Stimulated activated CD8-positive, alpha-beta memory T cell treated with anti-CD3 and anti-CD28 coated beads, Interleukin-12 subunit alpha, Interleukin-12 subunit beta, amount 100 ng/mL, for 1 hour (primary cell): ENCODE results near the gene PLD1.
"Not testable (repeated sequence)": the region's sequence is repeated elsewhere in the genome, so short reads cannot be mapped to it uniquely, and the experiment has no call there.

Experiments used
- DNase-seq: peaks from one replicate; pipeline ENCODE4 v3.0.0-alpha.2; 2020; ENCODE audit warnings: low read depth

Gene PLD1

GRCh38 chr3:171809861-171810628, at the start of gene PLD1:
Gene PLD1, minus strand, starts transcription at chr3:171810483. Its CDS starts 72,432 bp downstream, at chr3:171738051.
- peak; percentile 11 for DNase-seq

- not testable (repeated sequence) for DNase-seq
Measured at GRCh38 chr3:171858770-171859169, 48.5 kb upstream of the PLD1 start.

- DNase-seq: no peak
Measured at GRCh38 chr3:171854649-171855305, 44.5 kb upstream of the PLD1 start.

GRCh38 chr3:171851660-171852058, 41.4 kb upstream of the PLD1 start:
- DNase-seq: no peak

- DNase-seq: no peak
Measured at GRCh38 chr3:171850960-171851659, 40.8 kb upstream of the PLD1 start.

- no peak for DNase-seq
Measured at GRCh38 chr3:171850320-171850959, 40.2 kb upstream of the PLD1 start.

GRCh38 chr3:171849617-171850319, 39.5 kb upstream of the PLD1 start:
- no peak for DNase-seq

GRCh38 chr3:171847595-171848259, 37.4 kb upstream of the PLD1 start:
- DNase-seq: no peak

GRCh38 chr3:171847133-171847532, 36.9 kb upstream of the PLD1 start:
- DNase-seq: no peak

GRCh38 chr3:171846597-171846996, 36.3 kb upstream of the PLD1 start:
- DNase-seq: no peak

- no peak for DNase-seq
Measured at GRCh38 chr3:171845481-171846284, 35.4 kb upstream of the PLD1 start.

- DNase-seq: no peak
Measured at GRCh38 chr3:171844873-171845272, 34.6 kb upstream of the PLD1 start.

- DNase-seq: no peak
Measured at GRCh38 chr3:171842864-171843518, 32.7 kb upstream of the PLD1 start, which contains the start of gene TMEM212. Gene TMEM212, plus strand, starts transcription at chr3:171843349. Its CDS starts 35 bp downstream, at chr3:171843384.

GRCh38 chr3:171841620-171842000, 31.3 kb upstream of the PLD1 start:
- no peak for DNase-seq

- no peak for DNase-seq
Measured at GRCh38 chr3:171840811-171841619, 30.7 kb upstream of the PLD1 start.

- DNase-seq: no peak
Measured at GRCh38 chr3:171840445-171840810, 30.1 kb upstream of the PLD1 start.

- DNase-seq: no peak
Measured at GRCh38 chr3:171839270-171839669, 29.0 kb upstream of the PLD1 start.

GRCh38 chr3:171838218-171838720, 28.0 kb upstream of the PLD1 start:
- DNase-seq: no peak

- no peak for DNase-seq
Measured at GRCh38 chr3:171837698-171838097, 27.4 kb upstream of the PLD1 start.
